ENCODE measurements around the gene FANK1.

GRCh38 chr10:126052171-126052570 is 155.8 kb downstream of the FANK1 start:
- TF ChIP-seq CTCF (IDR thresholded peaks at IDR 0.05) (no peak), EZH2 (IDR thresholded peaks at IDR 0.05; ENCODE audit: borderline replicate concordance, insufficient read depth, low read depth, low read length, poor library complexity, severe bottlenecking) (no peak)
